Thyroid gland (tissue), 4 donors: ENCODE measurements around the gene COL10A1.

Experiments
- CTCF ChIP-seq, 6 experiments: fragments of 200-600 bp in 3 of 6; fragments of 450-650 bp in 3 of 6; sonication (generic) in 3 of 6; IDR thresholded peaks; one replicate each; pipeline ENCODE4 v1.5.1; 2016 to 2019; ENCODE audit warnings: antibody characterized with exemption in 6 of 6, mild to moderate bottlenecking in 2 of 6, inconsistent platforms in 1 of 6, moderate library complexity in 1 of 6
- POLR2A ChIP-seq, 2 donors: fragments of 450-650 bp; IDR thresholded peaks; one replicate each; pipeline ENCODE4 v1.6.1; 2017; ENCODE audit warnings: antibody characterized with exemption in 2 of 2, mild to moderate bottlenecking in 2 of 2, moderate library complexity in 1 of 2

- no peak for TF ChIP-seq CTCF (IDR thresholded peaks at IDR 0.05)
- no peak for TF ChIP-seq POLR2A (IDR thresholded peaks at IDR 0.05)
Measured at GRCh38 chr6:116073765-116074440, 52.0 kb downstream of the COL10A1 start.
